Measurements from ENCODE around the gene KNTC1. TPM values are rescaled to one million over a fixed set of nuclear protein-coding genes. Genes with fewer than 3 reads are reported as not detected.
A peak's percentile ranks its signal among the peaks of the same experiment; 100 is the strongest.

KNTC1 gene
- polyA plus RNA-seq, 2 of the 4 experiments (the other 2 are of a cell fraction): 30.6 to 68.7 TPM

DNA sequence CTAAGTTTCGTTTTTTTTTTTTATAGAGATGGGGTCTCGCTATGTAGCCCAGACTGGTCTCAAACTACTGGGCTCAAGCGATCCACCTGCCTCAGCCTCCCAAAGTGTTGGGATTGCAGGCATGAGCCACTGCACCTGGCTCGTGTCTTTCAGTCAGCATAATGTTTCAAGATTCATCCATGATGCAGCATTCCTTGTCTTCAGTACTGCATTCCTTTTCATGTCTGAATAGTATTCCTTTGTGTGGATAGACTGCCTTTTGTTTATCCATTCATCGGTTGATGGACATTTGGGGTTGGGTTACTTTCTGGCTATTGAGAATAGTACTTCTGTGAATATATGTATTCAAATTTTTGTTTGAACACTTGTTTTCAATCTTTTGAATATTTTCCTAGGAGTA lies 138.7 kb downstream of the KNTC1 start:
- ChIA-PET CTCF (interaction anchor here (0.6 to 2.2 kb wide), 4 partner anchors 13 to 306 kb away, joined by 3 to 8 read pairs (median 4); no protein-coding TSS in a partner anchor), POLR2A (no interaction called here)
- Histone ChIP-seq H3K27ac (no peak overlapping the region), H3K4me2 (no peak overlapping the region), H3K9me3 (no peaks in the 10 kb centered on the region), H3K4me1 (peaks cover 11% of the 10 kb centered on the region), H3K4me3 (no peak overlapping the region)
- TF ChIP-seq BHLHE40 (IDR thresholded peaks at IDR 0.05; ENCODE audit: low read depth, low read length) (no peak), HDAC2 (IDR thresholded peaks at IDR 0.05) (no peak), FOSB (CRISPR knock-in tag; IDR thresholded peaks at IDR 0.05) (no peak), NR3C1 (IDR thresholded peaks at IDR 0.05) (no peak), RAD21 (conservative IDR thresholded peaks at IDR 0.05 in 1 of 2, IDR thresholded peaks at IDR 0.05 in 1 of 2) (no peak), NFE2L2 (conservative IDR thresholded peaks at IDR 0.05; ENCODE audit: low read length) (no peak), ZSCAN20 (CRISPR knock-in tag; IDR thresholded peaks at IDR 0.05) (no peak), EHF (CRISPR knock-in tag; IDR thresholded peaks at IDR 0.05) (no peak), HOXB5 (CRISPR knock-in tag; IDR thresholded peaks at IDR 0.05) (no peak), POLR2A (IDR thresholded peaks at IDR 0.05; ENCODE audit: low read length) (no peak), HOXB13 (CRISPR knock-in tag; IDR thresholded peaks at IDR 0.05; ENCODE audit: low read depth) (no peak)
- TF ChIP-seq, protein P1, sequence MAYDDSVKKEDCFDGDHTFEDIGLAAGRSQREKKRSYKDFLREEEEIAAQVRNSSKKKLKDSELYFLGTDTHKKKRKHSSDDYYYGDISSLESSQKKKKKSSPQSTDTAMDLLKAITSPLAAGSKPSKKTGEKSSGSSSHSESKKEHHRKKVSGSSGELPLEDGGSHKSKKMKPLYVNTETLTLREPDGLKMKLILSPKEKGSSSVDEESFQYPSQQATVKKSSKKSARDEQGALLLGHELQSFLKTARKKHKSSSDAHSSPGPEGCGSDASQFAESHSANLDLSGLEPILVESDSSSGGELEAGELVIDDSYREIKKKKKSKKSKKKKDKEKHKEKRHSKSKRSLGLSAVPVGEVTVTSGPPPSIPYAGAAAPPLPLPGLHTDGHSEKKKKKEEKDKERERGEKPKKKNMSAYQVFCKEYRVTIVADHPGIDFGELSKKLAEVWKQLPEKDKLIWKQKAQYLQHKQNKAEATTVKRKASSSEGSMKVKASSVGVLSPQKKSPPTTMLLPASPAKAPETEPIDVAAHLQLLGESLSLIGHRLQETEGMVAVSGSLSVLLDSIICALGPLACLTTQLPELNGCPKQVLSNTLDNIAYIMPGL (CRISPR knock-in tag; IDR thresholded peaks at IDR 0.05; ENCODE audit: borderline replicate concordance): no peak
- TF ChIP-seq, protein P2, sequence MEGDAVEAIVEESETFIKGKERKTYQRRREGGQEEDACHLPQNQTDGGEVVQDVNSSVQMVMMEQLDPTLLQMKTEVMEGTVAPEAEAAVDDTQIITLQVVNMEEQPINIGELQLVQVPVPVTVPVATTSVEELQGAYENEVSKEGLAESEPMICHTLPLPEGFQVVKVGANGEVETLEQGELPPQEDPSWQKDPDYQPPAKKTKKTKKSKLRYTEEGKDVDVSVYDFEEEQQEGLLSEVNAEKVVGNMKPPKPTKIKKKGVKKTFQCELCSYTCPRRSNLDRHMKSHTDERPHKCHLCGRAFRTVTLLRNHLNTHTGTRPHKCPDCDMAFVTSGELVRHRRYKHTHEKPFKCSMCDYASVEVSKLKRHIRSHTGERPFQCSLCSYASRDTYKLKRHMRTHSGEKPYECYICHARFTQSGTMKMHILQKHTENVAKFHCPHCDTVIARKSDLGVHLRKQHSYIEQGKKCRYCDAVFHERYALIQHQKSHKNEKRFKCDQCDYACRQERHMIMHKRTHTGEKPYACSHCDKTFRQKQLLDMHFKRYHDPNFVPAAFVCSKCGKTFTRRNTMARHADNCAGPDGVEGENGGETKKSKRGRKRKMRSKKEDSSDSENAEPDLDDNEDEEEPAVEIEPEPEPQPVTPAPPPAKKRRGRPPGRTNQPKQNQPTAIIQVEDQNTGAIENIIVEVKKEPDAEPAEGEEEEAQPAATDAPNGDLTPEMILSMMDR (IDR thresholded peaks at IDR 0.05): no peak
- WGBS (ENCODE audit: missing lambda C conversion rate): 89% methylated on average over 5 of the region's 5 CpGs
- DNase-seq (ENCODE audit: low read depth in 1 of 2, low spot score in 1 of 2) (no peak), ATAC-seq (no peak), FAIRE-seq (no peak)

DNA sequence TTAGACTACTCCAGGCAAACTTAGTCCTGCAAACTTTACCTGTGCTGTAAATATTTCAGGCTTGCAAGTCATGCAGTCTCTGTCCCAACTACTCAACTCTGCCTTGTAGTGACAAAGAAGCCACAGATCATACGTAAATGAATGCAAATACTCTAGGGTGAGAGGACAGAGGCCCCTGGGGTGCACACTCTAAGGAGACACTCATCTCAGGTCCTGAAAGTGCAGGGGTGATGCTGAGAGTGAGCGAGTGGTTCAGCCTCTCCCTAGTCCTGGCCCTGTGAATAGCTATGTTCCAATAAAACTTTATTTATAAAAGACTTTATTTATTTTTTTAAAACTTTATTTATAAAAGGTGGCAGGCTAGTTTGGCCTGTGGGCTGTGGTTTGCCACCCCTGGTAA lies 141.2 kb downstream of the KNTC1 start:
- 90% methylated on average over 2 of the region's 2 CpGs for WGBS (ENCODE audit: missing lambda C conversion rate)
- no peak for TF ChIP-seq TP53 (CRISPR knock-in tag; IDR thresholded peaks at IDR 0.05)
- no peaks in the 10 kb centered on the region for H3K9me3 ChIP-seq
- FAIRE-seq: no peak
- no peak for ATAC-seq
- H3K4me2 ChIP-seq: no peak overlapping the region
- no peak for DNase-seq (ENCODE audit: low read depth in 1 of 2, low spot score in 1 of 2)
- ChIA-PET CTCF (interaction anchor here (1.6 kb wide), 1 partner anchor 11 kb away, joined by 4 read pairs; no protein-coding TSS in a partner anchor), POLR2A (no interaction called here)
- H3K27ac ChIP-seq: peak overlapping the region in 1 of 2 experiments; percentile 26; a peak in 1 of 6 replicates
- no peak overlapping the region for H3K4me3 ChIP-seq
- H3K4me1 ChIP-seq: peaks cover 11% of the 10 kb centered on the region

DNA sequence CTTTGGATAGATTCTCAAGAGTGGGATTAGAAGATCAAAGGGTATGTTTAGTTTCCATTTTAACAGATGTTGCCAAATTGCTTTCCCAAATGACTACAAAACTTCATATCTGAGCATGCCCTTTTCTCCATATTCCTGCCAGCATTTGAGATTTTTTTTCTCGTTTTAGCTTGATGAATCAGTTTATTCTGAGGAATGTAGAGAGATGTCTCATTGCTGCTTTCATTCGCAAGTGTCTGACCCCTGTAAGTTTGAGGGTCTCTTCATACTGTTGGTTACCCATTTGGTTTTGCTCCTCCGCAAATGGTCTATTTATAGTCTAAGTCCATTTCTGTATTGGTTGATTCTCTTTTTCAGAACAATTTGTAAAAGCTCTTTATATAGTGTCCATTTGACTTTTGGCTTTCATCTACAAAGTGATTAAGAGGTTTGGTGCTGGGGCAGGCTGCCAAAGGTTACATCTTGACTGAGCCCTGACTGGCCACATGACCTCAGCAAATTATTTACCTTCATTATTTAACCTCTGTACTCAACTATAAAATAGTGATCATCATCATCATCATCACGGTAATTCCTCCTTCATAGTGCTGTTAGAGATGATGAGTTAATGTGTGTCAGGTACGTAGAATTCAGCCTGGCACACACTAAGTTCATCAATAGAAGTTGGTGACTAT lies 142.5 kb downstream of the KNTC1 start:
- H3K4me2 ChIP-seq: peak overlapping the region; percentile 63
- H3K27ac ChIP-seq: peak overlapping the region; percentile 32 to 67; a peak in 4 of 6 replicates
- H3K9me3 ChIP-seq: no peaks in the 10 kb centered on the region
- ATAC-seq (peak; percentile 30 to 64; a peak in 3 of 6 replicates), DNase-seq (ENCODE audit: low read depth in 1 of 2, low spot score in 1 of 2) (peak in 1 of 2 experiments; percentile 37), FAIRE-seq (no peak)
- H3K4me3 ChIP-seq: no peak overlapping the region
- TF ChIP-seq EHMT2 (IDR thresholded peaks at IDR 0.05; ENCODE audit: low read depth) (no peak), JUN (IDR thresholded peaks at IDR 0.05) (peak in 1 of 2 experiments; percentile 21; a peak in 1 of 5 replicates), JUNB (IDR thresholded peaks at IDR 0.05) (0 out of 2 replicates have a peak, but pooled peaks have one; percentile 12)
- TF ChIP-seq, protein P1 (CRISPR knock-in tag; IDR thresholded peaks at IDR 0.05; ENCODE audit: borderline replicate concordance): no peak
- peaks cover 11% of the 10 kb centered on the region for H3K4me1 ChIP-seq
- CTCF ChIA-PET: interaction anchor here (0.5 to 2.2 kb wide), 8 partner anchors 9 to 138 kb away, joined by 3 to 9 read pairs (median 4); partner anchors contain the start of gene DENR
- POLR2A ChIA-PET: interaction anchor here (0.6 kb wide), 1 partner anchor 11 kb away, joined by 6 read pairs; no protein-coding TSS in a partner anchor
- WGBS (ENCODE audit: missing lambda C conversion rate): 26% methylated on average over 5 of the region's 5 CpGs

Measured in A549 (cell line).